ENCODE results near the gene LNPEP.

LNPEP gene

DNA sequence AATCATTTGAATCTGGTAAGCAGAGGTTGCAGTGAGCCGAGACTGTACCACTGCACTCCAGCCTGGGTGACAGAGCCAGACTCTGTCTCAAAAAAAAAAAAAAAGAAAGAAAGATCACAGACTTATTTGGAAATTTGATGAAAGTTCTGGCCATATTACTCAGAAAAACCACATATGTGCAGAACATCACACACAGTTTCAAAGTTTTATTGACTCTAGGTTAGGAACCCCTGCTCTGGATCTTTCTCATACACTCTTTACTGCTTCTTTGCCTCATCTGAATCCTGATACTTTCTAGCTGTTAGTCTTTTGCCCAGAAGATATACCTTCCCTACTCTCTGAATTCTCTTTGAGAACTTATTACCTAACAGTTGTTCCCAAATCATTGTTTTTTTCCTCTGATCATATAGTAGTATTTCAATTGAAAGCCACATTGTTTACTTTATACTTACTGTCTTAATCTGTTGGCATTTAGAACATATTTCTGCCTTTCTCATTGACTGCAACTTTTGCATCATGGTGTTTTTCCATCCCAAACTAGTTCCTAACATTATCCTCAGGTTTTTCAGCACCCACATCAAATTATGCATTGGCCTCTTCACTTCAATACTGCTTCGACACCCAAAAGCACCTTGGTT, 68.7 kb downstream of the LNPEP start:
- no peak overlapping the region for H3K4me3 ChIP-seq (ENCODE audit: low read depth in 1 of 2, low read length in 2 of 2)
- ATAC-seq (ENCODE audit: insufficient read depth, low read depth) (no peak), DNase-seq (no peak)
- H3K4me2 ChIP-seq (ENCODE audit: insufficient read depth, low read length) = no peak overlapping the region
- H3K79me2 ChIP-seq (ENCODE audit: insufficient read depth, low read length) = no peaks in the 10 kb centered on the region
- no peaks in the 10 kb centered on the region for H3K9me3 ChIP-seq (ENCODE audit: insufficient read depth, low read length, severe bottlenecking)
- H2AFZ ChIP-seq (ENCODE audit: low read depth, low read length) = no peak overlapping the region
- no peaks in the 10 kb centered on the region for H4K20me1 ChIP-seq (ENCODE audit: insufficient read depth, low read length)
- H3K36me3 ChIP-seq (ENCODE audit: insufficient read depth, low read length) = peaks cover 72% of the 10 kb centered on the region
- no peaks in the 10 kb centered on the region for H3K27me3 ChIP-seq (ENCODE audit: insufficient read depth, low read length, poor library complexity)
- H3K9ac ChIP-seq (ENCODE audit: low read depth, low read length) = no peak overlapping the region
- no peak overlapping the region for H3K27ac ChIP-seq (ENCODE audit: low read length)
- TF ChIP-seq, protein P1, sequence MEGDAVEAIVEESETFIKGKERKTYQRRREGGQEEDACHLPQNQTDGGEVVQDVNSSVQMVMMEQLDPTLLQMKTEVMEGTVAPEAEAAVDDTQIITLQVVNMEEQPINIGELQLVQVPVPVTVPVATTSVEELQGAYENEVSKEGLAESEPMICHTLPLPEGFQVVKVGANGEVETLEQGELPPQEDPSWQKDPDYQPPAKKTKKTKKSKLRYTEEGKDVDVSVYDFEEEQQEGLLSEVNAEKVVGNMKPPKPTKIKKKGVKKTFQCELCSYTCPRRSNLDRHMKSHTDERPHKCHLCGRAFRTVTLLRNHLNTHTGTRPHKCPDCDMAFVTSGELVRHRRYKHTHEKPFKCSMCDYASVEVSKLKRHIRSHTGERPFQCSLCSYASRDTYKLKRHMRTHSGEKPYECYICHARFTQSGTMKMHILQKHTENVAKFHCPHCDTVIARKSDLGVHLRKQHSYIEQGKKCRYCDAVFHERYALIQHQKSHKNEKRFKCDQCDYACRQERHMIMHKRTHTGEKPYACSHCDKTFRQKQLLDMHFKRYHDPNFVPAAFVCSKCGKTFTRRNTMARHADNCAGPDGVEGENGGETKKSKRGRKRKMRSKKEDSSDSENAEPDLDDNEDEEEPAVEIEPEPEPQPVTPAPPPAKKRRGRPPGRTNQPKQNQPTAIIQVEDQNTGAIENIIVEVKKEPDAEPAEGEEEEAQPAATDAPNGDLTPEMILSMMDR (IDR thresholded peaks at IDR 0.05; ENCODE audit: borderline replicate concordance, extremely low read depth, low read length, poor library complexity, severe bottlenecking) = no peak
- no peak for TF ChIP-seq EZH2 (IDR thresholded peaks at IDR 0.05; ENCODE audit: borderline replicate concordance, low read depth, low read length, severe bottlenecking)
- peaks cover 7% of the 10 kb centered on the region for H3K4me1 ChIP-seq (ENCODE audit: insufficient read depth, low read length)

DNA sequence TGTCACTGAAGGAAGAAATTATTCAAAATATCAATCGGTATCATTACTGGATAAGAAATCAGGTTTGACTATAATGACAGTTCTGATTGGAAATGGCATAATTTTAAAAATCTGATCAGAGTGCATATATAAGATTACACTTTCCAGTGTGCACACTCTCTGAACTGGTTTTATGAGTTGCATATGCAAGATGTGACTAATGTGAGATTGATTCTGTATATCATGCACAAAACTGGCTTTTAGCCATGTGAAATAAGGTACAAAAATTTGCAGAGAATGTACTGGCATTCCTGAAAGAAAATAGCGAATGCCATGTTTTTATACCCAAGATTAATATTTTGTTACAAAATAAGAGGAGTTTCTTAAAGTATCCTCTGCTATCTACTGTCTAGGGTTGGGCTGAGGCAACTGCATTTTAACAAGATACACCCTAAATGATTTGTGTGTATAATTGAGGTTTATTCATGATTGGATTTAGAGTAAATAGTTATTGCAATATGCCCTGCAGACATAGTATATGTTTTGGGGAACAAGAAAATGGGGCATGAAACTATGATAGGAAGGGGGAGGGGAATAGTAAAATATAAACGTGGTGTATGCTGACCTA, 70.7 kb downstream of the LNPEP start:
- no peak overlapping the region for H3K9ac ChIP-seq (ENCODE audit: low read depth, low read length)
- H3K4me1 ChIP-seq (ENCODE audit: insufficient read depth, low read length) = peaks cover 7% of the 10 kb centered on the region
- no peak overlapping the region for H2AFZ ChIP-seq (ENCODE audit: low read depth, low read length)
- DNase-seq (no peak), ATAC-seq (ENCODE audit: insufficient read depth, low read depth) (no peak)
- H4K20me1 ChIP-seq (ENCODE audit: insufficient read depth, low read length) = no peaks in the 10 kb centered on the region
- H3K4me2 ChIP-seq (ENCODE audit: insufficient read depth, low read length) = no peak overlapping the region
- no peaks in the 10 kb centered on the region for H3K79me2 ChIP-seq (ENCODE audit: insufficient read depth, low read length)
- no peak overlapping the region for H3K4me3 ChIP-seq (ENCODE audit: low read depth in 1 of 2, low read length in 2 of 2)
- no peaks in the 10 kb centered on the region for H3K9me3 ChIP-seq (ENCODE audit: insufficient read depth, low read length, severe bottlenecking)
- TF ChIP-seq, protein P1 (IDR thresholded peaks at IDR 0.05; ENCODE audit: borderline replicate concordance, extremely low read depth, low read length, poor library complexity, severe bottlenecking) = no peak
- no peak for TF ChIP-seq EZH2 (IDR thresholded peaks at IDR 0.05; ENCODE audit: borderline replicate concordance, low read depth, low read length, severe bottlenecking)
- no peak overlapping the region for H3K27ac ChIP-seq (ENCODE audit: low read length)
- peaks cover 68% of the 10 kb centered on the region for H3K36me3 ChIP-seq (ENCODE audit: insufficient read depth, low read length)
- H3K27me3 ChIP-seq (ENCODE audit: insufficient read depth, low read length, poor library complexity) = no peaks in the 10 kb centered on the region

DNA sequence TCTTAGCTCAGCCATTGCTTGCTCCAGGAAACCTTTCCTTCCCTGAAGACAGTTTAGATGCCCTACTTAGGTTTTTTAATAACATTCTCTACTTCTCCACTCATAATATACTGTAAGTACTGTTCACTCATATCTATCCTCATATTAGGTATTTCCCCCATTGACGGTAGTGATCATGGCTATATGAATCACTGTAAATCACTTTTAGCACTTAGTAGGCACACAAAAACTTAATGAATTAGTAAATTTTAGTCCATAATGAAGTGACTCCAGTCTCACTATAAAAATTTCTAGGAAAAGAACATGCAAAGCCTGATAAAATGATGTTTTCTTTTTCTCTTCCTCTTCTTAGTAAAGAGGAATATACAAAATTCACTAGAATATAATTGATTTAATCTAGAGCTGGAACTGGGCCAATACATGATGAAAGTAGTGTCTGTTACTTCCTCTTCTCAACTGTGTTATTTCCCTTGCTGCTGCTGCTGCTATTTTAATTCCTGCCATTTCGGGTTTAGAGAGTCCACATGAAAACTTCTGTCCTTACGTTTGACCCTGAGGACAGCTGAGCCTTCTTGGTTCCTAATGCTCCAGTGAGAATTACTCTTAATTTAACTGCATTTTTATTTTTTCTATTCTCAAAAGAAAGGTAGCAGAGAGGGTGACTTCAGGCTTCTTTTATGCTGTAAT, 73.5 kb downstream of the LNPEP start:
- H4K20me1 ChIP-seq (ENCODE audit: insufficient read depth, low read length) = no peaks in the 10 kb centered on the region
- H3K4me2 ChIP-seq (ENCODE audit: insufficient read depth, low read length) = no peak overlapping the region
- no peaks in the 10 kb centered on the region for H3K9me3 ChIP-seq (ENCODE audit: insufficient read depth, low read length, severe bottlenecking)
- ATAC-seq (ENCODE audit: insufficient read depth, low read depth) (peak; percentile 45; the same call in 1 of the 3 replicates), DNase-seq (no peak)
- H3K27ac ChIP-seq (ENCODE audit: low read length) = no peak overlapping the region; the same call in 1 of the 2 replicates
- no peak overlapping the region for H3K9ac ChIP-seq (ENCODE audit: low read depth, low read length)
- H3K4me3 ChIP-seq (ENCODE audit: low read depth in 1 of 2, low read length in 2 of 2) = no peak overlapping the region
- H3K79me2 ChIP-seq (ENCODE audit: insufficient read depth, low read length) = no peaks in the 10 kb centered on the region
- no peaks in the 10 kb centered on the region for H3K27me3 ChIP-seq (ENCODE audit: insufficient read depth, low read length, poor library complexity)
- peaks cover 66% of the 10 kb centered on the region for H3K36me3 ChIP-seq (ENCODE audit: insufficient read depth, low read length)
- peaks cover 7% of the 10 kb centered on the region for H3K4me1 ChIP-seq (ENCODE audit: insufficient read depth, low read length)
- no peak overlapping the region for H2AFZ ChIP-seq (ENCODE audit: low read depth, low read length)
- TF ChIP-seq, protein P1 (IDR thresholded peaks at IDR 0.05; ENCODE audit: borderline replicate concordance, extremely low read depth, low read length, poor library complexity, severe bottlenecking) = no peak
- no peak for TF ChIP-seq EZH2 (IDR thresholded peaks at IDR 0.05; ENCODE audit: borderline replicate concordance, low read depth, low read length, severe bottlenecking)
